GM19438 (cell line): ENCODE data around the gene ZNF823.

Experiments used
- ATAC-seq: cut with Tn5 transposase; IDR thresholded peaks from one replicate; pipeline ENCODE4 v1.9.1; 2021; ENCODE audit warnings: low read depth; ENCODE audit not compliant: unreplicated experiment

The ZNF823 gene

GRCh38 chr19:11737964-11738745 is 591 bp downstream of the ZNF823 start:
- ATAC-seq, result peak; percentile 35

- no peak for ATAC-seq
These were observed 2.0 kb downstream of the ZNF823 start for GRCh38 chr19:11736696-11737095.

- ATAC-seq, result no peak
These were observed 3.4 kb downstream of the ZNF823 start for GRCh38 chr19:11735375-11735774.

GRCh38 chr19:11729586-11729985 is 9.2 kb downstream of the ZNF823 start:
- no peak for ATAC-seq

- no peak for ATAC-seq
These were observed 16.3 kb downstream of the ZNF823 start for GRCh38 chr19:11722414-11722813.

GRCh38 chr19:11721681-11722080 is 17.1 kb downstream of the ZNF823 start:
- ATAC-seq, result no peak

- no peak for ATAC-seq
These were observed 28.4 kb downstream of the ZNF823 start for GRCh38 chr19:11710313-11710712.

- ATAC-seq, result no peak
These were observed 30.3 kb downstream of the ZNF823 start for GRCh38 chr19:11708457-11708856.

GRCh38 chr19:11705474-11705873 is 33.3 kb downstream of the ZNF823 start:
- no peak for ATAC-seq

- no peak for ATAC-seq
These were observed 34.1 kb downstream of the ZNF823 start for GRCh38 chr19:11704626-11705025.

GRCh38 chr19:11699931-11700794 is 38.6 kb downstream of the ZNF823 start:
- ATAC-seq, result no peak

- no peak for ATAC-seq
These were observed 40.5 kb downstream of the ZNF823 start for GRCh38 chr19:11698231-11698630.

GRCh38 chr19:11697284-11697855 is 41.4 kb downstream of the ZNF823 start:
- no peak for ATAC-seq

GRCh38 chr19:11694533-11695439 is 44.0 kb downstream of the ZNF823 start:
- ATAC-seq, result no peak

- no peak for ATAC-seq
These were observed 44.9 kb downstream of the ZNF823 start for GRCh38 chr19:11693505-11694499.

- no peak for ATAC-seq
These were observed 46.5 kb downstream of the ZNF823 start for GRCh38 chr19:11692127-11692790.

GRCh38 chr19:11685676-11686650 is 52.8 kb downstream of the ZNF823 start:
- no peak for ATAC-seq
